GM13977 (cell line): Measurements from ENCODE around the gene NGLY1.

Experiments used
- DNase-seq: peaks from one replicate; pipeline ENCODE4 v3.0.0; 2012; ENCODE audit warnings: low spot score
- in situ Hi-C: fragments of 300-500 bp; cut with MboI; formaldehyde crosslinking; loops from one replicate; pipeline ENCODE4 v1.12.0; 2022; ENCODE audit warnings: low sequenced_read_pairs, low pct_unique_long_range_greater_than_20kb, mixed read lengths, inconsistent platforms; ENCODE audit not compliant: unreplicated experiment
- TF ChIP-seq, protein P1 (sequence below): IDR thresholded peaks from 2 replicates; pipeline ENCODE4 v1.5.1; 2012; ENCODE audit warnings: mild to moderate bottlenecking, control low read depth; ENCODE audit not compliant: insufficient read depth; ENCODE audit errors: extremely low read depth, missing control alignments

NGLY1 gene

DNA sequence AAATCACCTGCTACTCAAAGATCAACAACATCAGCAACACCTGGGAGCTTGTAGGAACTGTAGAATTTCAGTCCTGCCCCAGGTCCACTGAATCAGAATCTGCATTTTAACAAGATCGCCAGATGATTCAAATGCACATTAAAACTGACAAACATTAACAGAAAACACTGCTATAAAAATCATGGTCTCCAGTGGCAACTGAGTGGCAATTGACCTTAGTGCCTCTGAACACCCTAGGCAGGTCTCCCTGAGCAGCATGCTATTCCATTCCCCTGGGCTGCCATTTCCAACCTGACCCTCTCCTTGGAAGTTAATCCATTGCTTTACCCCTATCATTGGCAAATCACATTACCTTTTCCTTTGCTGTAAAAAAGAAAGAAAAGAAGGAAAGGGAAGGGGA is 95.5 kb downstream of the NGLY1 start:
- TF ChIP-seq, protein P1, sequence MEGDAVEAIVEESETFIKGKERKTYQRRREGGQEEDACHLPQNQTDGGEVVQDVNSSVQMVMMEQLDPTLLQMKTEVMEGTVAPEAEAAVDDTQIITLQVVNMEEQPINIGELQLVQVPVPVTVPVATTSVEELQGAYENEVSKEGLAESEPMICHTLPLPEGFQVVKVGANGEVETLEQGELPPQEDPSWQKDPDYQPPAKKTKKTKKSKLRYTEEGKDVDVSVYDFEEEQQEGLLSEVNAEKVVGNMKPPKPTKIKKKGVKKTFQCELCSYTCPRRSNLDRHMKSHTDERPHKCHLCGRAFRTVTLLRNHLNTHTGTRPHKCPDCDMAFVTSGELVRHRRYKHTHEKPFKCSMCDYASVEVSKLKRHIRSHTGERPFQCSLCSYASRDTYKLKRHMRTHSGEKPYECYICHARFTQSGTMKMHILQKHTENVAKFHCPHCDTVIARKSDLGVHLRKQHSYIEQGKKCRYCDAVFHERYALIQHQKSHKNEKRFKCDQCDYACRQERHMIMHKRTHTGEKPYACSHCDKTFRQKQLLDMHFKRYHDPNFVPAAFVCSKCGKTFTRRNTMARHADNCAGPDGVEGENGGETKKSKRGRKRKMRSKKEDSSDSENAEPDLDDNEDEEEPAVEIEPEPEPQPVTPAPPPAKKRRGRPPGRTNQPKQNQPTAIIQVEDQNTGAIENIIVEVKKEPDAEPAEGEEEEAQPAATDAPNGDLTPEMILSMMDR, result no peak
- in situ Hi-C loops, result no loop called here
- DNase-seq, result no peak

DNA sequence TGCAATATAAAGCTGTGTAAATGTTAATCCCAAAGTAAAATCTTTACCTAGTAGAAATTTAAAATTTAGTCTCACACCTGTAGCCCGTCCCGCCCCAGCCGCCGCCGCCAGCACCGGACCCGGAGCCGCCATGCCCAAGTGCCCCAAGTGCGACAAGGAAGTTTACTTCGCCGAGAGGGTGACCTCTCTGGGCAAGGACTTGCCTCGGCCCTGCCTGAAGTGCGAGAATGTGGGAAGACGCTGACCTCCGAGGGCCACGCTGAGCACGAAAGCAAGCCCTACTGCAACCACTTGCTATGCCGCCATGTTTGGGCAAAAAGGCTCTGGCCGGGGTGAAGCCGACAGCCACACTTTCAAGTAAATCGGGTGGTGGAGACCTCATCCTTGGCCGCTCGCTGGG is 96.5 kb downstream of the NGLY1 start:
- TF ChIP-seq, protein P1, result no peak
- in situ Hi-C loops, result no loop called here
- no peak for DNase-seq

DNA sequence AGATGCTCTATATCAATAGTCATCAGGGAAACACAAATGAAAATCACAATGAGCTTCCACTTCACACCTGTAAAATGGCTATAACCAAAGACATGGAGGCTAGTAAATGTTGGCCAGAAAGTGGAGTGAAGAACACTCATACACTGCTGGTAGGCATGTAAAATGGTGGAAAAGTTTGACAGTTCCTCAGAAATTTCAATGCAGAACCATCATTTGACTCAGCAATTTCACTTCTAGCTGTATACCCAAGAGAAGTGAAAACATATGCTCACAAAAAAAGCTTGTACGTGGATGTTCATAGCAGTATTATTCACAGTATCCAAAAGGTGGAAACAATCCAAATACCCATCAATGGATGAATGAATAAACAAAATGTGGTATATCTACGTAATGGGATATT is 99.4 kb downstream of the NGLY1 start:
- TF ChIP-seq, protein P1, result no peak
- in situ Hi-C loops, result no loop called here
- DNase-seq, result no peak

DNA sequence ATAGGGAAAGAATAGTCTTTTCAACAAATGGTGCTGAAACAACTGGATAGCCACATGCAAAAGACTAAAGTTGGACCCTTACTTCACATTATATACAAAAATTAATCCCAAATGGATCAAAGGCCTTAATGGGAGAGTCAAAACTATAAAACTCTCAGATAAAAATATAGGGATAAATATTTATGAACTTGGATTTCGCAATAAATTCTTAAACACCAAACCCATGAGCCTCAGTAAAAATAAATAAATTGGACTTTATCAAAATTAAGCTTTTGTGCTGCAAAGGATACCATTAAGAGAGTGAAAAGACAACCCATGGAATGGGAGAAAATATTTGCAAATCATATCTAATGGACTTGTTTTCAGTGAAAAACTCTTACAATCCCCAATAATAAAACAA is 99.8 kb downstream of the NGLY1 start:
- DNase-seq, result no peak
- TF ChIP-seq, protein P1, result no peak
- in situ Hi-C loops, result no loop called here

DNA sequence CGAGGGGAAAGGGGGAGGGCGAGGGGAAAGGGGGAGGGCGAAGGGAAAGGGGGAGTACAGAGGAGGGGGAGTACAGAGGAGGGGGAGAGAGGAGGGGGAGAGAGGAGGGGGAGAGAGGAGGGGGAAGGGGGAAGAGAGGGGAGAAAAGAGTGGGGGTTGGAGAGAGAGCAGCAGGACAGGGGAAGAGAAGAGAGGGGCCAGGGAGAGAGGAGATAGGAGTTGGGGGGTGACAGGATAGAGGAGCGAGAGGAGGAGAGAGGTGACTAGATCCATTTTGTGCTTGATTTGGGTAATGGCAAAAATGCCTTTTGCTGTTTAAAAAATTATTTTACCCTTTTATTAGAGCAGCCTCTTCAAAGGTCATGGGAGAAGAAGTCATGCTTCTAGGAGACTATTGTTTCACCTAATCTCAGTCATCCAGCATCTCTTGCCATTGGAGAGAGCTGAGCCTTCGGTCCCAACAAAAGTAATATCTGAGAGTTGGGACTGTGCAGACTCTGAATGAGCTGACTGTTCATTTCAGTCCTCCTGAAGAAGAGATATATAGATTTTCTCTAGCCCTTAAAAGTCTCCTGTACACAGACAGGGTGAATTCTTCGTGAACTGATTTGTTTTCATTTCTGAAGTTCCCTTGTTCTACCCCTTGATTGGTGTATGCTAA is 103.5 kb downstream of the NGLY1 start:
- DNase-seq, result no peak
- TF ChIP-seq, protein P1, result no peak
- in situ Hi-C loops, result no loop called here

DNA sequence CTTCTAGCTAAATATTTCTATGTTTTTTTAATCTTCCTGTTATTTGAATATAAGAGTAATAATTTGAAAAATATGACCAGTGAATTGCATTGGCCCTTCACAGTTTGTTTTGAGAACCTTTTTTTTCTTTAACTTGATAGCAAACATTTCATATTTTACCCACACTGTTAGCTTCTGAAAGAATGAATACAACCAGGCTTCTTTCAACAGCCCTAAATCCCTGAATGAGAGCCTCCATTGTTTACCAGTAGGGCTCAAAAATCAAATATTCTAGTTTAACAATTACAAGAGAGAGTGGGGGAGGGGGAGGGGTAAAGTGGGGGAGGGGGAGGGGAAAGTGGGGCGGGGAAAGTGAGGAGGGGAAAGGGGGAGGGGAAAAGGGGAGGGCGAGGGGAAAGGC is 104.1 kb downstream of the NGLY1 start:
- DNase-seq, result no peak
- TF ChIP-seq, protein P1, result no peak
- in situ Hi-C loops, result no loop called here
